B cell (primary cell): ENCODE results near the gene FUNDC2.

Experiments
- EZH2 ChIP-seq: IDR thresholded peaks from 2 replicates; pipeline ENCODE4 v1.6.1; 2012; ENCODE audit warnings: borderline replicate concordance, low read depth, mild to moderate bottlenecking, moderate library complexity, low read length; ENCODE audit not compliant: insufficient read depth, poor library complexity, severe bottlenecking
- TF ChIP-seq, protein P1 (sequence below): fragments of 200-600 bp; IDR thresholded peaks from one replicate; pipeline ENCODE4 v1.8.0; 2022; ENCODE audit warnings: antibody characterized with exemption, mild to moderate bottlenecking

DNA sequence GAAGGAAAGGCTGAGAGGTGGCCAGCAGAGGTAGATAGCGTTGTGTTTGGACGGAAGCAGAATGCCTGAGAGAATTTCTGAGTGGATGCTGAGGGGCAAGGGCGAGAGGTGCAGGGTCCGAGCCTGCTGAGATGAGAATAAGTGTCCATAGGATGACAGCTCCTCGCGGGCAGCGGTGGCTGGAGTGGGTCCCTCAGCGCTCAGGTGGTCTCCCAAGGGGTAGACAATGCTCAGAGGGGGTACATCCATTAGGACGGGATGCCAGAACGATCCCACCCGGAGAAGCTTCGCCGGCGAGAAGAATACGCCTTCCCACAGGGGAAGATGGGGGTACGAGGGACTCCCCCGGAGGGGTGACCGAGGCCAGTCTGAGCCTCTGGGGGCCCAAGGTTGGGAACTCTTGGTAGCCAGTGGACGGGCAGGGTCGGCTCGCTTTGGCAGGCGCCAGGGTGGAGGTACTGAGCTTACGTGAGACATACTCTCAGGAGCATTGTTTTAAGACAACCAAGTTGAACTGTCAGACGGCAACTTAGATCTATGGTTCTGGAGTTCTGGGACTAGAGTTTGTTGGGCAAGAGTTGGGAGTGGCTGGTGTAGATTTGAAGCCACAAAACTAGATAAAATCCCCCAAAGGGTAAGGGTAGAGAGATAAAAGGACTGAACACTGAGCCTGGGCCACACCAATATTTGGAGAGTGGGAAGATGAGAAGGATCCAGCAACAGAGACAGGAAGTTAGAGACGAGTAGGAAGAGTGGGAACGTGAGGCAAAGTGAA is 60.5 kb downstream of the FUNDC2 start:
- TF ChIP-seq EZH2, result no peak
- TF ChIP-seq, protein P1, sequence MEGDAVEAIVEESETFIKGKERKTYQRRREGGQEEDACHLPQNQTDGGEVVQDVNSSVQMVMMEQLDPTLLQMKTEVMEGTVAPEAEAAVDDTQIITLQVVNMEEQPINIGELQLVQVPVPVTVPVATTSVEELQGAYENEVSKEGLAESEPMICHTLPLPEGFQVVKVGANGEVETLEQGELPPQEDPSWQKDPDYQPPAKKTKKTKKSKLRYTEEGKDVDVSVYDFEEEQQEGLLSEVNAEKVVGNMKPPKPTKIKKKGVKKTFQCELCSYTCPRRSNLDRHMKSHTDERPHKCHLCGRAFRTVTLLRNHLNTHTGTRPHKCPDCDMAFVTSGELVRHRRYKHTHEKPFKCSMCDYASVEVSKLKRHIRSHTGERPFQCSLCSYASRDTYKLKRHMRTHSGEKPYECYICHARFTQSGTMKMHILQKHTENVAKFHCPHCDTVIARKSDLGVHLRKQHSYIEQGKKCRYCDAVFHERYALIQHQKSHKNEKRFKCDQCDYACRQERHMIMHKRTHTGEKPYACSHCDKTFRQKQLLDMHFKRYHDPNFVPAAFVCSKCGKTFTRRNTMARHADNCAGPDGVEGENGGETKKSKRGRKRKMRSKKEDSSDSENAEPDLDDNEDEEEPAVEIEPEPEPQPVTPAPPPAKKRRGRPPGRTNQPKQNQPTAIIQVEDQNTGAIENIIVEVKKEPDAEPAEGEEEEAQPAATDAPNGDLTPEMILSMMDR, result no peak
